OCI-LY1 (cell line): Measurements from ENCODE around the gene HTR4.

Experiments used
- EZH2 ChIP-seq: fragments of 200-600 bp; sonication (generic), shearing (Covaris generic); IDR thresholded peaks from 2 replicates; pipeline ENCODE4 v1.8.0; 2017; ENCODE audit warnings: borderline replicate concordance, mixed run types, mild to moderate bottlenecking, antibody characterized with exemption, low read length, moderate library complexity, mixed read lengths
- TF ChIP-seq, protein P1 (sequence below): fragments of 200-600 bp; sonication (generic), shearing (Covaris generic); IDR thresholded peaks from 2 replicates; pipeline ENCODE4 v1.5.1; 2017; ENCODE audit warnings: mild to moderate bottlenecking, antibody characterized with exemption, low read length, moderate library complexity, mixed read lengths

DNA sequence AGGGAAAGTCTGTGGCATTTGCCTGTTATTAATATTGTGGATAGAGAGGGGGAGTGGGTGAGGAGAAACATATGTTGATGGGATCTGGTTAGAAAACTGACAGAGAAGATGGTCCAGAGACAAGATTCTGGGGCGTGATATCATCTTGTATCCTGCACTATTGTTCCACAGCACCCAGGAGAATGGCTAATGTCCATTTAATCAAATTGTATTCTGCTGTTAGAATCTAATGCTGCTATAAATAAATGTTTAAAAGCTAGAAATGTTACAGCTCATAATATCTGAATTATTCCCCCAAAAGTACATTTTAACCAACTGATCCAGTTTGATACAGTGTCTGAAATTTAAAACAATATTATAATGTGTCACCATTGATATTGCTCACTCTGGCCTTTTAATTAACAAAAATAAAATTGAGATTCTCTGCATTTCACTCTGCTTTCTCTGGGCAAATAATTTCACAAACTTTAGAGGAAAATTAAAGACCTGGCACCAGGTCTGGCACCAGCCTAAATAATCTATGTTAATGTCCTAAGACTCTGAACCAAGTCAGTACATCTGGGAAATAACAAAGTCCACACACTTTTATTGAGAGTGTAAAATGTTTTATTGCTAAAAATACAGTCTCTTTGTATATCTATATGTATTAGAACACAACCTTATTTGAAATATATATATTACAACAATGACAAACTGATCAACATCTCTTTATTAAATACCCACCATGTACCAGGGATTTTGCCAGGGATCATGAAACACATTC, 18.8 kb downstream of the HTR4 start:
- TF ChIP-seq, protein P1, sequence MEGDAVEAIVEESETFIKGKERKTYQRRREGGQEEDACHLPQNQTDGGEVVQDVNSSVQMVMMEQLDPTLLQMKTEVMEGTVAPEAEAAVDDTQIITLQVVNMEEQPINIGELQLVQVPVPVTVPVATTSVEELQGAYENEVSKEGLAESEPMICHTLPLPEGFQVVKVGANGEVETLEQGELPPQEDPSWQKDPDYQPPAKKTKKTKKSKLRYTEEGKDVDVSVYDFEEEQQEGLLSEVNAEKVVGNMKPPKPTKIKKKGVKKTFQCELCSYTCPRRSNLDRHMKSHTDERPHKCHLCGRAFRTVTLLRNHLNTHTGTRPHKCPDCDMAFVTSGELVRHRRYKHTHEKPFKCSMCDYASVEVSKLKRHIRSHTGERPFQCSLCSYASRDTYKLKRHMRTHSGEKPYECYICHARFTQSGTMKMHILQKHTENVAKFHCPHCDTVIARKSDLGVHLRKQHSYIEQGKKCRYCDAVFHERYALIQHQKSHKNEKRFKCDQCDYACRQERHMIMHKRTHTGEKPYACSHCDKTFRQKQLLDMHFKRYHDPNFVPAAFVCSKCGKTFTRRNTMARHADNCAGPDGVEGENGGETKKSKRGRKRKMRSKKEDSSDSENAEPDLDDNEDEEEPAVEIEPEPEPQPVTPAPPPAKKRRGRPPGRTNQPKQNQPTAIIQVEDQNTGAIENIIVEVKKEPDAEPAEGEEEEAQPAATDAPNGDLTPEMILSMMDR: no peak
- no peak for TF ChIP-seq EZH2
